Measurements from ENCODE around the gene MED22. TPM values are rescaled to one million over a fixed set of nuclear protein-coding genes. Genes with fewer than 3 reads are reported as not detected.

The MED22 gene
- total and polyA plus RNA-seq, 2 donors (not counting 1 experiment from before 2014, with no cell fraction given): 13.9 to 17.8 TPM

DNA sequence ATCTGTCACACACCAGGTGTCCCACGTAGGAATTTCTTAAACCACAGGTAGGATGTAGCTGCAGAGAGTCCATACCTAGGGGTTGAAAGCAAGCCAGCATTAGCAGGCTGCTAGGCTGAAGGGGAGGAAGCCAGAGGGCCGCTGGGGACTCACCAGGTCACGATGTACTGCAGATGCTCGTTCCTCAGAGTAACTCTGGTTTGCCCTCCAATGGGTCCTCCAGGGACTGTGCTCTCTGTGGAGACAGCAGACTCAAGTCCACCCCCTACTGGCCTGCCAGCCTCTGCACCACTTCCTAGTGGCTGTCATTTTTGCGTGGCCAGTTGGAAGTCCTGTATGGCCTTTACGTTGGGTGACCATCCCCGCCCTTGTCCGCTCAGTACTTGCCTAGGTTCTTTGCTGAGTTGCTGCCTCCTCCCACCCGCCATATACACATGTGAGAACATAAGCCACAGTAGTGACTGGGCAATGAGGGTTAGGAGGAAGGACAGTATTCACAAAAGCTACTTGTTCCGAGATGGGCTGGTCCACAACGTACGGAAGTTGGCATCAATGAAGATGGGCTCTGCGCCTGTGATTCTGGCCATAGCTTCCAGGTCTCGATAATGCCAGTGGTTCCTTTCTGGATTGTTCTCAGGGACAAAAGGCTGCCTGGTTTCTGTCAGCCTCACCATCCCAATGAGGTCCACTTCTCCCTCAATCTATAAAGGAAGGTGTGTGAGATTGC, 4.1 kb upstream of the MED22 start:
- Histone ChIP-seq H4K20me1 (ENCODE audit: control insufficient read depth, extremely low read depth, insufficient read depth, low read length) (no peaks in the 10 kb centered on the region), H3K27ac (ENCODE audit: insufficient read depth, low read length) (no peak overlapping the region), H3K9ac (ENCODE audit: insufficient read depth, low read length) (no peak overlapping the region), H3K79me2 (ENCODE audit: control insufficient read depth, insufficient read depth, low read length) (peaks cover 30% of the 10 kb centered on the region), H3K4me3 (replicated peaks in 1 of 4; ENCODE audit: control extremely low read depth in 1 of 4, insufficient read depth in 1 of 4, low read depth in 3 of 4, low read length in 4 of 4) (no peak overlapping the region), H3K9me3 (ENCODE audit: control insufficient read depth, insufficient read depth, low read depth, low read length) (no peaks in the 10 kb centered on the region), H2AFZ (ENCODE audit: low read length) (no peak overlapping the region), H3K36me3 (ENCODE audit: control insufficient read depth, insufficient read depth, low read length) (peaks cover 26% of the 10 kb centered on the region), H3K4me1 (ENCODE audit: control insufficient read depth, extremely low read depth, insufficient read depth, low read length) (peaks cover 5% of the 10 kb centered on the region), H3K27me3 (ENCODE audit: control insufficient read depth, insufficient read depth, low read length) (no peaks in the 10 kb centered on the region), H3K4me2 (ENCODE audit: extremely low read depth, insufficient read depth, low read length) (no peak overlapping the region)
- peak; percentile 59 to 64 for DNase-seq (ENCODE audit: low read depth in 2 of 2)
- TF ChIP-seq EZH2 (IDR thresholded peaks at IDR 0.05; ENCODE audit: low read length, missing control alignments): no peak
- TF ChIP-seq, protein P1, sequence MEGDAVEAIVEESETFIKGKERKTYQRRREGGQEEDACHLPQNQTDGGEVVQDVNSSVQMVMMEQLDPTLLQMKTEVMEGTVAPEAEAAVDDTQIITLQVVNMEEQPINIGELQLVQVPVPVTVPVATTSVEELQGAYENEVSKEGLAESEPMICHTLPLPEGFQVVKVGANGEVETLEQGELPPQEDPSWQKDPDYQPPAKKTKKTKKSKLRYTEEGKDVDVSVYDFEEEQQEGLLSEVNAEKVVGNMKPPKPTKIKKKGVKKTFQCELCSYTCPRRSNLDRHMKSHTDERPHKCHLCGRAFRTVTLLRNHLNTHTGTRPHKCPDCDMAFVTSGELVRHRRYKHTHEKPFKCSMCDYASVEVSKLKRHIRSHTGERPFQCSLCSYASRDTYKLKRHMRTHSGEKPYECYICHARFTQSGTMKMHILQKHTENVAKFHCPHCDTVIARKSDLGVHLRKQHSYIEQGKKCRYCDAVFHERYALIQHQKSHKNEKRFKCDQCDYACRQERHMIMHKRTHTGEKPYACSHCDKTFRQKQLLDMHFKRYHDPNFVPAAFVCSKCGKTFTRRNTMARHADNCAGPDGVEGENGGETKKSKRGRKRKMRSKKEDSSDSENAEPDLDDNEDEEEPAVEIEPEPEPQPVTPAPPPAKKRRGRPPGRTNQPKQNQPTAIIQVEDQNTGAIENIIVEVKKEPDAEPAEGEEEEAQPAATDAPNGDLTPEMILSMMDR (conservative IDR thresholded peaks at IDR 0.05 in 1 of 2, IDR thresholded peaks at IDR 0.05 in 1 of 2; ENCODE audit: low read depth in 1 of 2, low read length in 2 of 2): peak; percentile 56 to 73

DNA sequence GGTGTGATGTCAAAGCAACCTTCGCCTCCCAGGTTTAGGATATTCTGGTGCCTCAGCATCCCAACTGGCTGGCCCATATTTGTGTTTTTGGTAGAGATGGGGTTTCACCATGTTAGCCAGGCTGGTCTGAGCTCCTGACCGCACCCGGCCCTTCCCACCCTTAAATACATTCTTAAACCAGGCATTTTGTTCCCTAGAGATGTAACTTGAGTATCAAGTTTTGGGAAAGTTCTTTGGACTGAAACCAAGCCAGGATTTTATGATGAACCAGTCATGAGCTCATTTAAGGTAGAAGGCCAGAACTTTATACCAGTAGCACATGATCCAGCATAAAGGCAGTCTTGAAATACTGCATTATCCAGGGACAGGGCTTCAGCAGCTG, 3.6 kb upstream of the MED22 start:
- Histone ChIP-seq H3K4me2 (ENCODE audit: extremely low read depth, insufficient read depth, low read length) (no peak overlapping the region), H3K79me2 (ENCODE audit: control insufficient read depth, insufficient read depth, low read length) (peaks cover 33% of the 10 kb centered on the region), H3K36me3 (ENCODE audit: control insufficient read depth, insufficient read depth, low read length) (peaks cover 26% of the 10 kb centered on the region), H3K9me3 (ENCODE audit: control insufficient read depth, insufficient read depth, low read depth, low read length) (no peaks in the 10 kb centered on the region), H2AFZ (ENCODE audit: low read length) (no peak overlapping the region), H3K4me3 (replicated peaks in 1 of 4; ENCODE audit: control extremely low read depth in 1 of 4, insufficient read depth in 1 of 4, low read depth in 3 of 4, low read length in 4 of 4) (no peak overlapping the region), H3K27me3 (ENCODE audit: control insufficient read depth, insufficient read depth, low read length) (no peaks in the 10 kb centered on the region), H4K20me1 (ENCODE audit: control insufficient read depth, extremely low read depth, insufficient read depth, low read length) (no peaks in the 10 kb centered on the region), H3K9ac (ENCODE audit: insufficient read depth, low read length) (no peak overlapping the region), H3K4me1 (ENCODE audit: control insufficient read depth, extremely low read depth, insufficient read depth, low read length) (peaks cover 7% of the 10 kb centered on the region), H3K27ac (ENCODE audit: insufficient read depth, low read length) (no peak overlapping the region)
- TF ChIP-seq, protein P1 (conservative IDR thresholded peaks at IDR 0.05 in 1 of 2, IDR thresholded peaks at IDR 0.05 in 1 of 2; ENCODE audit: low read depth in 1 of 2, low read length in 2 of 2): no peak
- TF ChIP-seq EZH2 (IDR thresholded peaks at IDR 0.05; ENCODE audit: low read length, missing control alignments): no peak
- no peak for DNase-seq (ENCODE audit: low read depth in 2 of 2)

DNA sequence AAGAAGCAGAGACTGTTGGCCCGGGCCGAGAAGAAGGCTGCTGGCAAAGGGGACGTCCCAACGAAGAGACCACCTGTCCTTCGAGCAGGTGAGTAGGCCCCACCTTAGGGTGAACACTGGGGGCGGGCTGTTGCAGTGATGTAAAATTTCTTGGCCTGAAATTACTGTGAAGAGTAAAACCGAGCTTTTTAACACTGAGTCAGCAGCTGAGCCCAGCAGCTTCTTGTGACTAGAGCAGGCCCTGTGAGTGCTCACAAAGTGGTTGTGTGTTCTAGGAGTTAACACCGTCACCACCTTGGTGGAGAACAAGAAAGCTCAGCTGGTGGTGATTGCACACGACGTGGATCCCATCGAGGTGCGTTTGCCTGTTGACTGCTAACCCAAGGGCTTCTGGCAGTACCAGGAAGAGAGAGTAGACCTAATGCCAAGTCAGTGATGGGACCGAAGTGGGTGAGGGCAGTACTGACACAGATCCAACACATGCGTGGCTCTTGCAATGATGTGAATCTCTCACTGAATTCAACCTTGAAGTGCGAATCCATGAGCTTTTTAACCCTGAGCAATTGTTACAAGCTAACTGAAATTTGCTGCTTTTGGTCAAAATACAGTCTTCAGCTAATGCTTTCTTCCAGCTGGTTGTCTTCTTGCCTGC, 2.2 kb upstream of the MED22 start:
- H3K9me3 ChIP-seq (ENCODE audit: control insufficient read depth, insufficient read depth, low read depth, low read length): no peaks in the 10 kb centered on the region
- peak overlapping the region; percentile 100 for H3K4me2 ChIP-seq (ENCODE audit: extremely low read depth, insufficient read depth, low read length)
- DNase-seq (ENCODE audit: low read depth in 2 of 2): no peak
- H3K27me3 ChIP-seq (ENCODE audit: control insufficient read depth, insufficient read depth, low read length): no peaks in the 10 kb centered on the region
- no peaks in the 10 kb centered on the region for H4K20me1 ChIP-seq (ENCODE audit: control insufficient read depth, extremely low read depth, insufficient read depth, low read length)
- peak overlapping the region; percentile 42 for H3K27ac ChIP-seq (ENCODE audit: insufficient read depth, low read length)
- H2AFZ ChIP-seq (ENCODE audit: low read length): no peak overlapping the region
- peaks cover 28% of the 10 kb centered on the region for H3K36me3 ChIP-seq (ENCODE audit: control insufficient read depth, insufficient read depth, low read length)
- H3K9ac ChIP-seq (ENCODE audit: insufficient read depth, low read length): no peak overlapping the region
- H3K4me1 ChIP-seq (ENCODE audit: control insufficient read depth, extremely low read depth, insufficient read depth, low read length): peaks cover 11% of the 10 kb centered on the region
- peaks cover 43% of the 10 kb centered on the region for H3K79me2 ChIP-seq (ENCODE audit: control insufficient read depth, insufficient read depth, low read length)
- TF ChIP-seq, protein P1 (conservative IDR thresholded peaks at IDR 0.05 in 1 of 2, IDR thresholded peaks at IDR 0.05 in 1 of 2; ENCODE audit: low read depth in 1 of 2, low read length in 2 of 2): no peak
- no peak for TF ChIP-seq EZH2 (IDR thresholded peaks at IDR 0.05; ENCODE audit: low read length, missing control alignments)
- H3K4me3 ChIP-seq (replicated peaks in 1 of 4; ENCODE audit: control extremely low read depth in 1 of 4, insufficient read depth in 1 of 4, low read depth in 3 of 4, low read length in 4 of 4): peak overlapping the region in 3 of 4 experiments; percentile 13 to 95 (median 90)
